NCI-H1092 (cell line): ENCODE data around the gene COL28A1.
A peak's percentile ranks its signal among the peaks of the same experiment; 100 is the strongest.
"Not testable (repeated sequence)": the region's sequence is repeated elsewhere in the genome, so short reads cannot be mapped to it uniquely, and the experiment has no call there.

ENCODE experiments used
- DNase-seq: peaks from one replicate; lab custom pipeline; 2025; lab: John Stamatoyannopoulos, UW

The COL28A1 gene

DNA sequence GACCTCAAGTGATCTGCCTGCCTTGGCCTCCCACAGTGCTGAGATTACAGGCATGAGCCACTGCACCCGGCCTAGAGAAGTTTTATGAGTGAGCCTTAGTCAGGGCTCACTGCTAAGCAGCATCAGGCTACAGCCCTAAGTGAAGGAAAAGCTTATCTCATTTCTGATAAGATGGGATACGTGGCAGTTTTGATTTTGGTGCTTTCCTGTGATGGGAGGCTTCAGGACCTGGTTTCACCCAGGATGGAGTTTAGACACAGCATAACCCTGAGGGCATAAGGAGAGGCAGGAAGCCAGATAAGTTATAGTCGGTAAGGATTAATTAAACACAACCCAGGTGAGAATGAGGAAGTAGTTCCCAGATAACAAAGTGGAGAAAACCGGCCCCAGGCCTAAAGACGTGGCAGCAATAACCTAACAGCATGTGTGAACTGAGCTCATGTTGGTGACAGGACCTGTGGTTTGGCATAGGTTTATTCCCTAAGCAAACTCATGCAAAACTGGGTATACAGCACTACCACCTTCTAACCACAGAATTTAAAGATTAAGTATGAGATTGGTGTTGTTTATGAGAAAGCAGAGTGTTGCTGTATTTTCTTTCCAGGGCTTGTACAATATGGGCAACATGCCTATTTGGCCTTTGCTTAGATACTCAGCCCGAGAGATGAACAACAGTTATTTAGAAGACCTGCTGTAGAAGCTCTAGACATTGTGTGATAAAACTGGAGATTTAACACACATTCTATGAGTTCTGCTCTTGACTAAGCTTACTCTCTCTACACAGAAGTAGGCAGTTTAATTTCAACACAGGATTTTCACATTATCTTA, 119.4 kb downstream of the COL28A1 start:
- DNase-seq, result no peak

DNA sequence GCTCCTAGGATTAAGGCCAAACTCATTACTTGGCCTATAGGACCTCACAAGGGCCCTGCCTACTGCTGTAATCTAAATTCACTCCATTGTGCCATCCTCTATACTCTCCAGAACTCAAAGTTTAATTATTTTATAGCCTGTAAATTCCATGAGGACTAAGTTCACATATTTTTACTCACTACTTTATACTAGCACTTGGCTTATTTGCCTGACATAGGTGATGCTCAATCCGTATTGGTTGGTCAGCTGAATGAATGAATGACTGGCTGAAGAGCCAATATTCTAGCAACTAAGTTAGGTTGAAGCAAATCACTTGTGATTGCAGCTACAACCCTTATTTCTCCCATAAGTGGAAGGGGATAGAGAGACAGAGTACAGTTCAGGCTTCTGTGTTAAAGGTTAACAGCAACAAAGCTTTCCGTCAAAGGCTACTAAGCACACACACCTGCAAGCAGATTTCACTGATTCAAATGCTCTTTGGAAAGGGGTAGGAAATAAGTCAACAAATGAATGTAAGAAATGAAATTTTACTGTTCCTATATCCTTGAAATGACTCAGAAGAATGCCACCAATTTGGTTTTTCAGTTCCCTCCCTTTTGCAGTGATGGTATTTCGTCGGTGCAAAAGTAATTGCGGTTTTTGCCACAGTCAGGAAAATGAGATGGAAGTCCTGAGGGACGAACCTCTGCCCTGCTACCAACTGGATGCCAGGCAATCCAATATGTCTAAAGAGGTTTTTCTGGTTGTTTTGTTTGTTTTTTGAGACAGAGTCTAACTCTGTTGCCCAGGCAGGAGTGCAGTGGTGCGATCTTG, 120.7 kb downstream of the COL28A1 start:
- DNase-seq, result no peak

DNA sequence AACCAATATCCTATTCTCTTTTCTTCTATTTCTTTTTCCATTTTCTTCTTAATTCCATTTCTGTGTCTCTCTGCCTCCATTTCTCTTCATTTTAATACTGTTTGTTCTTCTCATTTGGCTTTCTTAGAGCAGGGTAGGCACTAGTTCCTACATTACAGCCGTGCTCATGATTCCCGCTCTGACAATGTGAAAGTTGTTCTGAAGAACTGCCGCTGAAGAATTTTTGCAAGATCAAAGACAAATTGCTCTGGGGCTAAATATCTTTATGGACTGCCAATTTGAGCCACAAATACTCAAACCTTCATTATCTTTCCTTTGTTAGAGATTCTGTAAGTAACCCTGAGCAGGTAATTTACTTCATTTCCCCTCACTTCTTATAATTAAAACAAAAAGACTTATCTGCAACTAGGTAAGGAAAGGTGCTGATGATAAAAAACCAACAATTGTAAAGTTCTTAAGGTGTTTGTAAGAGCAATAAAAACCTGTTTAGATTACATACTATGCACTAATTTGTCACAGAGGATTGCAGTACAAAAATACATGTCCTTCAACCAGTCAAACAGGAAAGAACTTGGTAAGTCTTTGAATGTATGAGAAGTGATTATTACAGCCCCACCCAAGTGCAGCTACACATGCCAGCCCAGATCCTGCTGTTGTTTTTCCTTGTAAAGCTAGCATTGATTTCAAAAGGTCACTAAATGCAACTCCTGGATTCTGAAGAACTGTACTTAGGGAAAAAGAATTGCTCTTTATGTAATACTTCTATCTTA, 127.5 kb downstream of the COL28A1 start:
- no peak for DNase-seq

DNA sequence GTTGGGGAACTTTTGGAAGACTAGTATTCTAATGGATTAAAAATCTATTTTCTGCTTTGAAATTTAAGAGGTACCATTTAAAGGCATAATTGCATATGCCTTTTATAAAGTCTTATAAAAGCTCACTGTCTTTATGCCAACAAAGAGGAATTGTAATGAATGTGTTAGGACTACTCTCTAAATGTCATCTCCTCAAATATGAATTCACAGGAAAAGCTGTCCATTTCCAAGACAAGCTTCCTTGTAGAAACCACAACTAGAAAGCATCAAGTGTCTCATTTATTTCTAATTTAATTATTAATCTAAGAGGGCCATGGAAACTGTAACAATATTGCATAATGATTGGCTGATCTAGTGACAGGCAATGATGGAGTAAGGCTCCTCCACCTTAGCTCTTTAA, 130.2 kb downstream of the COL28A1 start:
- no peak for DNase-seq

DNA sequence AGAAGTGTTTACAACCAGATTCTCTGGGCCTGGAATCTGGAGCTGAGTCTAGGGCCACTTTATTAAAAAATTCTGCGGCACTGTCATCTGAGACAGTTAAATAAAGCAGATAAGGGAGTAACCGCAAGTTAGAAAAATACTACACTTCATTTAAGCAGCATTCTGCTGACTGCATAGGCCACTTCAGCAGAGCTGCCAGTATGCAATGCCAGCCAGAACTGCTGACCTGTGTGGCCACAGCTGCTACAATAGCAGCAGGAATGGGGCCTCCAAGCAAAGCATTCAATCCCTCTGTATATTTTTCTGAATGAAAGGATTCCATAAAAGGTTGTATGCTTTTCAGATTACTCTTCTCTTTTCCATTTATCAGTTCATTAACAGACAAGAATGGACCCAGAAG, 136.0 kb downstream of the COL28A1 start:
- no peak for DNase-seq

DNA sequence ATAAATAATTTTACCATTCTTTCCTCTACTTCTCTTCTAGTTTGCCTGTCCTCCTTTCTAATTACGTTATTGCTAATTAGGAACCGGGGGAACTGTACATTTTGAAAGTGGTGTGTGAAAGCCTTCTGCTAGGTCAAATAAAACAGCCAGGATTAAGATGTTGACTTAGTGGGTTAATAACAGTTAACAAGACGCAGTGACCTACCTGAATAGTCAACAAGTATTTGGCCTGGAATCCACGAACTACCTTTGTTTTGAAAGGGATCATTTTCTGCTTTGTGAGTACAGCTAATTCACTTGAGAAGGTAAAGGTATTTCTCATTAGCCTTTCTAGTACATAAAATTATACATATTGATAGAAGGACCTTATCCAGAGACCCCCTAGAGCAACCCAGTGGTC, 139.9 kb downstream of the COL28A1 start:
- DNase-seq, result peak; percentile 7

DNA sequence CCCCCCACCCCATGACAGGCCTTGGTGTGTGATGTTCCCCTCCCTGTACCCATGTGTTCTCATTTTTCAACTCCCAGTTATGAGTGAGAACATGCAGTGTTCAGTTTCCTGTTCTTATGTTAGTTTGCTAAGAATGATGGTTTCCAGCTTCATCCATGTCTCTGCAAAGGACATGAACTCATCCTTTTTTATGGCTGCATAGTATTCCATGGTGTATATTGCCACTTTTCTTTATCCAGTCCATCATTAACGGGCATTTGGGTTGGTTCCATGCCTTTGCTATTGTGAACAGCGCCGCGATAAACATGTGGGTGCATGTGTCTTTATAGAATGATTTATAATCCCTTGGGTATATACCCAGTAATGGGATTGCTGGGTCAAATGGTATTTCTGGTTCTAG, 147.5 kb downstream of the COL28A1 start:
- DNase-seq, result not testable (repeated sequence)

DNA sequence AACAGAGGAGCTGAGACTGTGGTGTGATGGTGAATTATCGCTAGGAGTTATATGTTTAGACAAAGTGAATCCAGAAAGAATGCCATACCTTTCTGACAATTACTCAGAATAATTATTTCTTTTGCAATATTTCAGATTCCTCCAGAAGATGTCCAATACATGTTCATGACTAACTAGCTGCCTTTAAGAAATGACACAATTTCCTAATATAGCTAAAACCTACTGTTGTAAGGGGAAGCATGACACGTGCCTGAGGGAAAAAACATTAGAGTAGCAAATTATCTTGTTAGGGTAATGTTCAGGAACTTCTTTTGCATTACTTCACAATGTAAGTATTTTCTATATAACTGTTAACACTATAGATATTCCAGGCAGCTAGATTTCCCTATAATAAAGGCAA, 150.3 kb downstream of the COL28A1 start:
- DNase-seq, result no peak

DNA sequence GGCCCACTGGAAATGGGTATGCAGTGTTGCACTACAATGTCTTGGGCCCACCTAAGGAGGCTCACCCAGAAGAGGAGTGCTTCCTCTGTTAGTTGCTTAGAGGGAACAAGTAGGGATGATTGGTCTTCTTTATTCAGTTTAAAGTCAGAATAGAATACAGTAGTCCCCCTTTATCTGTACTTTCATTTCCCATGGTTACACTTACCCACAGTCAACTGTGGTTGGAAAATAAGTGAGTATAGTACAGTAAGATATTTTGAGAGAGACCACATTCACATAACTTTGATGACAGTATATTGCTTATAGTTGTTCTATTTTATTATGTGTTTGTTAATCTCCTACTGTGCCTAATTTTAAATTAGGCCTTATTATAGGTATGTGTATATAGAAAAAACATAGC, 151.4 kb downstream of the COL28A1 start:
- no peak for DNase-seq

DNA sequence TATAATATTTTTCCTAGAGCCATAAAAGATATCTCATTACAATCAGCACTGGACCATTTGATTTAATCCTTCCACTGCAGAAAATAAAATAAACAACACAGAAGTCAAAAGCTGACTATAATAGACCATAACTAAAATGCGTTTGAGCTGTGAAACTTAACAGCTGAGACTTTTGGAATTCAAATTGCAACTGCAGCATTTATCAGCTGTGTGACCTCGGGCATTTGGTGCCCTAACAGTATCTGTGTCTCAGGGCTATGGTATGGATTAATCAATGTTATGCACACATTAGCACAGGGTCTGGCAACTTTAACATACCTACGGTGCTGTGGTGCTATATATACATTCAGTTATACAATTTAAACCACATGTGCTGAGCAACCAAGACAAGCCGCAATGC, 160.1 kb downstream of the COL28A1 start:
- no peak for DNase-seq

DNA sequence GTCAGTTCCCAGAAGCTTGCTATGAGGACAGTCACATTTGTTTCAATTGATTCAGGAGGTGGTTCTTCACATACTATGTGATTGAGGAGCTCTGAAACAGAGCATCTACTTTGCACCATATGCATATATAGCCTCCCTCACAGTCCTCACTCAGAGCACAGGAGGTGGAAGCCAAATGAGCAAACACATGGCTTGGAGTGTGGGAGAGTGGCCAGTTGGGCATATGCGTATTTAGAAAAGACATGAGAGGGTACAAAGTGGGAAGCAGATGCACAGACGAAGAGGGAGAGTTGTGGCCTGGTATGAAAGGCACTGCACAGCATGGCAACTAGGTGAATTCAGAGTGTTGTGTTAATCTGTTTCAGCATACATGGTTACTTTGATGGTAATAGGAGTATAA, 165.6 kb downstream of the COL28A1 start:
- DNase-seq, result peak; percentile 1

DNA sequence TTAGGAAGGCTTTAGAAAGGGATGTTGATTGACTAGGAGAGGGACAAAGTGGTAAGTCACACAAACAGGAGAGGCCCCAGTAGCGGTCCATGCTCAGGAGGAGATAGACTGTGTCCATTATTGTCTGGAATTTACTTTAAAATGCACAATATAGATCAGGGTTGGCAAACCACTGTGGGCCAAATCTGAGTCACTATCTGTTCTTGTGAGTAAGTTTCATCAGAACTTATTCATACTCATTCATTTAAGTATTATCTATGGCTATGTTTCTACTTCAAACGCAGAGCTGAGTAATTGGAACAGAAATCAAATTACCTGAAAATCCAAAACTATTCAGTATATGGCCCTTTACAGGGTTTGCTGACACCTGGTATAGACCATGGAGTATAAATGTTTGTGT, 166.5 kb downstream of the COL28A1 start:
- DNase-seq, result no peak

DNA sequence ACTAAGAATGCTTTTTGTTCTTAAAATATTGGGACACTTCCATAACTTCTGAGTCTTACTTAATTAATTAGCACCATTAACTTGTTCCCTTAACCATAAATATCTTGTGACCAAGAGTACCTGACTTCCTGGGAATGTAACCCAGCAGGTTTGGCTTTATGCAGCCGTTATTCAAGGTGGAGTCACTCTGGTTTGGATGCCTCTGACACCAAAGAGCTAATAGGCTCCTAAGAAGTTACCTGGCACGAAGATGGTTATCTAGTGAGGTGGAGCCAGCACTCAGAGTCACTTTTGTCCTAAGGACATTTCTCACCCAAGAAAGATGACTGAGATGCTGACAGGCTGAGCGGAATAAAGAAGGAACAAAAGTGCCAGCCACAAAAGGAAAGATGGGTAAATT, 181.0 kb downstream of the COL28A1 start:
- DNase-seq, result no peak

DNA sequence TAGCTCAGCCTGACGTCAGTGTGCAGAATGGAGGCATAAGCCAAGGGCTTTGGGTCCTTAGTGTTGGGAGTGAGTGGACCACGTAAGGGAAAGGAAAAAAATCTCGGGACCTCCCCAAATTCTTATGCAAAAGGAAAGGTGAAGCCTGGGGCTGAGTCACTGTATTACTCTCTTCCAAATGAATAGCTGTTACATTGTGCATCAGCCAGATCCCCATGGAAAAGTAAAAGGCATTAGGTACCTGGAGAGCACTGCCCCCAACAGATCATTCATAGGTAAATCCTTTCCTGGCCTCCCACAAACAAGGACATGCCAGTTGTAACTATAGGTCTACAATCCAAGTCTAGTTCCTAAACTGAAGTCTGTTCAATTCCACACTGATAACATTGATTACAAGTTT, 182.8 kb downstream of the COL28A1 start:
- no peak for DNase-seq

DNA sequence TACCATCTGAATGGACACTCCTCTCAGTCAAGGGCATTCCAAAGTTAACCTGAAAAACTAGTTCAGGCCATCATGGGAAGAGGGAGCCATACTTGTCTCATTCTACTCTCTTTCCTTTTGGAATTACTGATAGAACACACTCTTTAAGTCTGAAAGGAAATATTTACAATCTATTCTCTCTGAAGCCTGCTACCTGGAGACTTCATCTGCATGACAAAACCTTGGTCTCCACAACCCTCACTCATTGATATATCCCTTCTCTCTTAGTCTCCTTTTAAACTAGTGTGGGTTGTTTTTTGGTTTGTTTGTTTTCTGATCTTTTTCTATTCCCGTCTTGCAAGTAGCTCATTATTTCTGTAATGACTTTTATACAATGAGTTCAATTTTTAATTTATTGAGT, 183.8 kb downstream of the COL28A1 start:
- DNase-seq, result no peak

DNA sequence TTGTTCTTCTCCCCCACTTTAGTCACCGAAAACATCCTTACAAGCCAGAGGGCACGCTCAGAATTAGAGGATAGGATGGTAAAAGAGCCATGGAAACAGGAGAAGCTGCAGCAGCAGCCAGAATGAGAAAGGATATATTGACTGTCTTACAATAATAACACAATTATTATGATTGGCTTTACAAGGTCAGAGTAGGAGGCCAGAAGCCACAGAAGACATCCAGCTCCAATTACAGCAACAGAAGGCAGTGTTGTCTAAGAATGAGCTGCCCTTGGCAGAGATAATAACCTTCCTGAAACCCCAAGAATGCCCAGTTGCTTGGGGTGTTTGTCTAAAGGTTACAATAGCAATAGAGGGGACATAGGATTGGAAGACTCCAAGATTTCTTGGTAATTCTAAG, 184.5 kb downstream of the COL28A1 start:
- DNase-seq, result no peak

DNA sequence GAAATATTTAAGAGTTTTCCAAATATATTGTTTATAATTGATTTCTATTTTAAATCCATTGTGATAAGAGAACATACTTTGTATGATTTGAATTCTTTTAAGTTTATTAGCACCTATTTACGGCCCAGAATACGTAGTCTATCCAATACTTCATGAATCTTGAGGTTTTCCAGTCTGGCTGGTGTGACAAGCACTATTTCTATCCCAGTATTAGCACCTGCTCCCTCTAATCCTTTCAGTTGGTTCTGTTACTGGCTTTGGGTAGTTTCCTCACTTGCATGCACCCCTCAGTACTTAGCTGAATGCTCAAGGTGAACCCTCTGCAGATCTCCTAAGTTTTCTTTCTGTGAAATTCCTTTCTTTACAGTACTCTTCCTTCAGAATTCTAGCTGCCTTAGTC, 186.5 kb downstream of the COL28A1 start:
- DNase-seq, result no peak

DNA sequence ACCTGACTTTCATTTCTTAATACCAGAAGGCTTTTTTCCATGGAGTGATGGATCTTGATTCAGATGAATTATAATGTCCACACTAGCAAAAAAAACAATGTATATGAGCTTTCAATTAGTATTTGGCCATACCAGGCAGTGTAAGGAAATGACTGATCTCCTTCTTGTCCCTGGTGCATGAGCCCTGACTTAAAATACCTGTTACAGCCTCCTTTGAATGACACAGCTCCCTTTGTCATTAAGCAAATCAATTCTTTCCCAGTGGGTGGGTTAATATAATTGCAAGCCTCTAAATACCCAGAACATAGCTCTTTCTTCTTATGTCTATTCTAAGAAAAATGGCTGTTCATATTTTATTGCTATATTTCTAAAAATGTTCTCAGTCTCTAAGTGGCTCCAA, 188.6 kb downstream of the COL28A1 start:
- DNase-seq, result no peak

DNA sequence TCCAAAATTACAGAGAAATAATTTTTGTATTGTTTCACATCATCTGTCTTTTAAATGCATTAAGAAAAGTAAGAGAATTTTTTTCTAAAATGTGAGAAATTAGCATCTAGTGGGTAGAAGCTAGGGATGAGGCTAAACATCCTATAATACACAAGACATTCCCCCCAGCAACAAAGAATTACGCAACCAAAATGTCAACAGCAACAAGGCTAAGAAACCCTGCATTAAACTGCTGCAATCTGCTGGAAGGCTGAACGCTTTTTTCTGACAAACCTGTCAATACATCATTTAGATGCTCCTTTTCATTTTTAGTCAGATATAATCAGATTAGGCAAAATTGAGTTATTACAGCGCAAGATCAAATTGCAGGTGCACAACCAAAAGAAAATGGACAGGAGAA, 191.1 kb downstream of the COL28A1 start:
- no peak for DNase-seq

DNA sequence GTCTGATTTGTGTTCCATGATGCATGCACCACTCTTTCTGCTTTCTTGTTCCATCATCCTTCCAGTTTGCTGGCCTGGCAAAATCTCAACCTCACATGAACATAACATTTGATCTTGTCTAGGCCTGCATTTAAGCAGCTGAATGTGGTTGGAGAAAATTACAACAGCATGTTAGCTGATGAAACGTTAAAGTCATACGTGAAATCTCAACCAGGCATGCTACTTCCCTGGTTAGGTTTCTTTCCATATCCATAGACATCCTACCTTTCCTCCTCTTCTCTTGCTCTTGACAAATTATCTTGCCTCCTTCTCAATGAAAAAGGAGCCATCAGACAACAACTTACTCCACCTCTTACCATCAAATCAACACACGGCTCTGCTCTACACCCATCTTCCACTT, 199.8 kb downstream of the COL28A1 start:
- DNase-seq, result no peak

DNA sequence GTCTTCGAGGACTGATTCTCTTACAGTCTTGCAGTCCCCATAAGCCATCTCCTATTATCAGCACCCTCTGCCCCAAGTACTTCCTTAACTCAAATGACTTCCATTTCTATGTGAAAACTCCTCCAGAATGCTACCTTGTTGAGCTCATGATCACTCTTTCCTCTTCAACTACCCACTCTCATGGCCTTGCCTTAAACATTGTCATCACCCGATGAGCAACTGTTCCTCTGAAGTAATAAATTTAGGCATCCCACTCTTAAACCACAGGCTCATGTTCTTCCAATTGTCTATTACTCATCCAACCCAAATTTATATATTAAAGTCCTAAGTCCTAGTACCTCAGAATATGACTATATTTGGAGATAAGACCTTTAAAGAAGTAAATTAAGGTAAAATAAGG, 200.5 kb downstream of the COL28A1 start:
- DNase-seq, result no peak

DNA sequence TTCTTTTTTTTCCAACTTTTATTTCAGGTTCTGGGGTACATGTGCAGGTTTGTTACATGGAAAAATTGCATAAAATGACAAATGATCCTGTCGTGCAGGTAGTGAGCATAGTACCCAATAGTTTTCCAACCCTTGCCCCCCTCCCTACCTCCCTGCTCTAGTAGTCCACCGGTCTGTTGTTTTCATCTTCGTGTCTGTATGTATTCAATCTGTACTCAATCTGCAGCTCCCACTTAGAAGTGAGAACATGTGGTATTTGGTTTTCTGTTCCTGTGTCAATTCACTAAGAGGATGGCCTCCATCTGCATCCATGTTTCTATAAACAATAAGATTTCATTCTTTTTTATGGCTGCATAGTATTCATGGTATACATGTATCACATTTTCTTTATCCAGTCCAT, 202.1 kb downstream of the COL28A1 start:
- DNase-seq, result no peak

DNA sequence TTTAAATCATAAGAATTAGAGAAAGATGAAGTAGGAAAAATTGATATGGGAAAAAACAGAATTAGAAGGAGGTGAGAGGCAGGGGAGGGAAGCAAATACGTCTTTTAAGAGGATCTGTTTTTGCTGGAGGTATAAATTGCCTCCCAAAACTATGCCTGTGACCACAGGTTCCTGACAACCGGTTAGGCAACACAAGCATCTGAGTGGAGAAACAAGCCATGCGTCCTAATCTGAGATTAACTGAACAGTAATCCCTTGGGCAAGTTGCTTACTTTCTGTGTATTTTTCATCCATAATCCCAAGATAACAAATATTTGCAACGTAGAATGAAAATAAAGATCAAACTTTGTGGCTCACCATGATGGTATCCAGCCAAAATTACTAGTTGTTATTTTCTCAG, 204.2 kb downstream of the COL28A1 start:
- no peak for DNase-seq
